ENCODE data around the gene ZFYVE9.
"Not testable (repeated sequence)": the region's sequence is repeated elsewhere in the genome, so short reads cannot be mapped to it uniquely, and the experiment has no call there.

Gene ZFYVE9

DNA sequence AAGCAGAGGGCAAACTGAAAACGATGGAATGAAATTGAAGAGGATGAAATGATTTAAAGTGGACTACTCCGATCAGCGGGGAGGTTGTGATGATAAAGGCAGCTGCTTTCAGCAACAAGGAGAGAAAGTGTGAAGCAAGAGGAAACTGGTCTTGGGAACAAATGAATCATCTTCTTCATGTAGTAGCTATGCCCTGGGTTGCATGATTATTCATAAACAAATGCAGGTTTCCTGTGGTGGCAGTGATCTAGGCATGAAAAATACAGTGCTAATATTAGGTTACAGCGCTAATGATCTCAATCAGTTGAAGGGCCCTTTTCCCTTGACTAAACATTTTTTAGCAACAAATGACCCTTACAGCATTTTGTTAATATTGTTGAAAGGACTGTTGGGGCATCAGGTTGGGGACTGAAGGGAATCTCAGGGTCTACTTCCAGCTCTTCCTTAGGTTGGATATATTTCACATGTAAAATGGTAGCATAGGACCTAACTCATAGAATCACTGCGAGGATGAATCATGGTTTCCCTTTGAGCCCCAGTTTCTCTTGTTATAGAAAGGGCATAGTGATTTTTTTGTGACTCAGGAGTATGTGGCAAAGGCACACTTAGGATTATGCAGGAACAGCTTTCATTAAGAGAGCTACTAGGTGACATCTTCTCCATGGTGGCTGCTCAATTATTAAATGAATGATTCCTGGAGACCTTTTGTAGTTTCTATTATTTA, 1.9 kb upstream of the ZFYVE9 start:
- Mint-ChIP-seq H3K36me3 (ENCODE audit: insufficient read depth) (no peaks in the 10 kb centered on the region), H3K4me1 (ENCODE audit: low read depth in 2 of 2) (peaks cover 24 to 32% of the 10 kb centered on the region in 2 donors), H3K9me3 (no peaks in the 10 kb centered on the region), H3K27ac (peak overlapping the region; percentile 7 to 25), H3K27me3 (no peaks in the 10 kb centered on the region), H3K4me3 (peak overlapping the region; percentile 45 to 61)
- DNase-seq (peak in 2 of 3 experiments; percentile 5 to 11), ATAC-seq (replicated peaks) (peak; percentile 54)

DNA sequence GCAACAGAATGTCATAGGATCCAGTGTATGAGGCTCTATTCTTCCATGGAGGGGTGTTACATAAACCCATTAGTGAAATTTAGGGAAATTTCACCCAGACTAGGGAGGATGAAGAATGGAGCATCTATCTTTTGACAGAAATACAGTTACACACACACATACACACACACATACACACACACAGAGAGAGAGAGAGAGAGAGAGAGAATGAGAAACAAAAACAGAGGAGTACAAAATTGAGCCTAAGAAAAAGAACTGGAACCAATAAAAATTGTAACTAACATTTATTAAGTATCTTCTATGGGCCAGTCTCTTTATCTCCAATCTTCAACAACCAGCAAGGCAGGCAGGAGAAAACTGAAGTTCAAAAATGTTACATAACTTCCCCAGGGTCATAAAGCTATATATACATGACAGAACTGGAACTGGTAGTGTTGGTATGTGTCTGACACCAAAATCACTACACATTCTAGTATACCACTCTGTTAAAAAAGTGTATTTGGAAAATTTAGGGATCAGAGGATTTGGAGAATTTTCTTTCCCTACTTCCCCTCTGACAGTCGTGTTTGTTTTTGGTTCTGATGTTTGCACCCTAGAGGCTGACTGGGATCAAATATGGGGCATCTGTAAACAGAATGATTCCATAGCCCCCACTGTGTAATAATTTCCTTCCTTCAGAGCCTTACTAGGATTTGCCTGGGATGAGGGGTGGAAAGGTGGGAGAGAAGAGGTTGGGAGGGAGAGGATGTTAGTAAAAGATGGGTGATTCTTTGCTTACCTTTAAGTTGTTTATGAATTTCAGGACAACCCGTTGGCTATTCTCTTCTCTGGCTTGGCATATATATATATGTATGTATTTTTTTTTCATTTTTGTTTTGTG, 1.0 kb upstream of the ZFYVE9 start:
- Mint-ChIP-seq H3K4me1 (ENCODE audit: low read depth in 2 of 2) (peaks cover 28 to 37% of the 10 kb centered on the region in 2 donors), H3K36me3 (ENCODE audit: insufficient read depth) (no peaks in the 10 kb centered on the region), H3K27me3 (no peaks in the 10 kb centered on the region), H3K27ac (peak overlapping the region; percentile 25 to 77), H3K9me3 (no peaks in the 10 kb centered on the region), H3K4me3 (peak overlapping the region; percentile 61 to 87)
- no peak for ATAC-seq (replicated peaks)
- no peak for DNase-seq

DNA sequence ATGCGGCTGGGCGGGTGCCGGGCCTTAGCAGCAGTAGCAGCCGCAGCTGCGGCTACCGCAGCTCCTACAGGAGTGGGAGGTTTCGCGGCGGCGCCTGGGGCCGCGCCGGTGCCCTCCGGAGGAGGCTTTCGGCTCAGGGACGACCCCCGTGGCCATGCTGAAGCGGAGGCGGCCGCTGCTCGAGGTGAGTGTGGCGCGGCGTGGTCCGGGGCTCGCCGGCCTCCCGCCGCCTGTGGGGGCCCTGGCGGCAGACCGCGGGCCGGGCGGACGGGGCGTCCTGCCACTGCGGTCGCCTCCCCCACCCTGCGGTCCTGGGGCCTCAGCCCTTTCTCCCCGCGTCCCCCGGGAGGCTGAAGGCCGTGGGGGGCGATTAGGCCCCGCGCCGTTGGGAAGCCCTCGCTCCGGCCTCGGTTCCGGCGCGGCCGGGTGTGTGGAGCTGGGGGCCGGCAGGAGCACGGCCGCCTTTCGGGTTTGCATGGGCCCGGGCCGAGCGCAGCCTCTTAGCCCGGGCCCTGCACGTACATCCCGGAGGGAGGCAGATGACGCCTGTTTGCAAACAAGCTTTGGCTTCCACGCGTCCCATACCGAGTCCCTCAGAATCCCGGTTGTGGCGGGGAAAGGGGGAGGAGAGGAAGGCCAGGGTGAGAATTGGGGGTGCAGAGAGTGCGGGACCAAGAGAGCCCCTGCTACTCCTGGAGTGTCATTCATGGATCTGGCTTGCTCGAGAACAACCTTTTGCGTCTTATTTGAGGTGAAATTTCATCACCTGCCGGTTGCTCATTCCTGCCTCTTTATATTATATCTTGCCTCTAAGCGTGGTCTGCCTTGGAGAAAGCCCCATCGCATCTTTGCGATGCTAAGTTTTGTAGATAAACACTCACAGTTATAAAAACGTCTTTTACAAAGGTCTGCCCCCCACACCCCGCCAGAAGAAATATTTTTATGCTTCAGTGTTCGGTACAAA, 613 bp downstream of the ZFYVE9 start:
- Mint-ChIP-seq H3K4me1 (ENCODE audit: low read depth in 2 of 2) (peaks cover 28 to 37% of the 10 kb centered on the region in 2 donors), H3K36me3 (ENCODE audit: insufficient read depth) (no peaks in the 10 kb centered on the region), H3K4me3 (peak overlapping the region; percentile 77 to 87), H3K27ac (peak overlapping the region in 1 of 2 donors; percentile 26), H3K27me3 (no peaks in the 10 kb centered on the region), H3K9me3 (no peaks in the 10 kb centered on the region)
- DNase-seq (peak in 2 of 3 experiments; percentile 8 to 17), ATAC-seq (replicated peaks) (peak; percentile 39)

DNA sequence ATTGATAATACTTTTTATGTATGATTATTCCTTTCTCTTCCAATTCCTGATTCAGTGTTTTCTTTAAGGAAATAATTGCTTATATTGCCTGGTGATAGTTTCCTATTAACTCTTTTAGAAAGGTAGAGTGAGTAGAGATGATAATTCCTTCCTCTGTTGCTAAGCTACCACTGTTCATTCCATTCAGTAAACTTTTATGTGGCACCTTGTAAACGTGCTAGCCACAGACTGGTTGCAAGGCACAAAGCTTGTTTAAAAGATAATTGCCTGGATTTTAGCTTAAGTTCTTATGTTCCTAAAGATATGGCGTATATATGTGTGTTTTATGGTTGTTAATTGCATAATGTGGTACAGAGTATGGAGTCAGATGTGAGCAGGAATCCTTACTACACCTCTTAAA, 3.2 kb downstream of the ZFYVE9 start:
- DNase-seq (no peak), ATAC-seq (replicated peaks) (peak; percentile 17)
- Mint-ChIP-seq H3K36me3 (ENCODE audit: insufficient read depth) (no peaks in the 10 kb centered on the region), H3K27me3 (no peaks in the 10 kb centered on the region), H3K4me1 (ENCODE audit: low read depth in 2 of 2) (peaks cover 23 to 25% of the 10 kb centered on the region in 2 donors), H3K27ac (peak overlapping the region in 1 of 2 donors; percentile 42), H3K9me3 (no peaks in the 10 kb centered on the region), H3K4me3 (peak overlapping the region in 1 of 2 donors; percentile 7)

DNA sequence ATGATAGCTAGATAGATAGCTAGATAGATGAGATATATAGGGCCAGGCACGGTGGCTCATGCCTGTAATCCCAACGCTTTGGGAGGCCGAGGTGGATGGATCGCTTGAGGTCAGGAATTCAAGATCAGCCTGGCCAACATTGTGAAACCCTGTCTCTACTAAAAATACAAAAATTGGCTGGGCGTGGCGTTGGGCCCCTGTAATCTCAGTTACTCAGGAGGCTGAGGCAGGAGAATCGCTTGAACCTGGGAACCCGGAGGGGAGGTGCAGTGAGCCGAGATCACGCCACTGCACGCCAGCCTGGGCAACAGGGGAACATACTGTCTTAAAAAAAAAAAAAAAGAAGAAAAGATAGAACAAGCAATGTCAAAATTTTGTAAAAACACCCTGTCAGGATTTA, 8.6 kb downstream of the ZFYVE9 start:
- not testable (repeated sequence) for H3K4me3 Mint-ChIP-seq; H3K36me3 Mint-ChIP-seq (ENCODE audit: insufficient read depth); H3K27me3 Mint-ChIP-seq; DNase-seq; H3K9me3 Mint-ChIP-seq; H3K4me1 Mint-ChIP-seq (ENCODE audit: low read depth in 2 of 2); H3K27ac Mint-ChIP-seq; ATAC-seq (replicated peaks)

- DNase-seq = no peak
- Mint-ChIP-seq H3K4me3 (no peak overlapping the region), H3K27ac (no peak overlapping the region), H3K36me3 (ENCODE audit: insufficient read depth) (no peaks in the 10 kb centered on the region), H3K9me3 (no peaks in the 10 kb centered on the region), H3K27me3 (no peaks in the 10 kb centered on the region), H3K4me1 (ENCODE audit: low read depth in 2 of 2) (peaks cover 0 to 3% of the 10 kb centered on the region in 2 donors)
- ATAC-seq (replicated peaks) = no peak
Measured at GRCh38 chr1:52150946-52151345, 9.1 kb downstream of the ZFYVE9 start.

DNA sequence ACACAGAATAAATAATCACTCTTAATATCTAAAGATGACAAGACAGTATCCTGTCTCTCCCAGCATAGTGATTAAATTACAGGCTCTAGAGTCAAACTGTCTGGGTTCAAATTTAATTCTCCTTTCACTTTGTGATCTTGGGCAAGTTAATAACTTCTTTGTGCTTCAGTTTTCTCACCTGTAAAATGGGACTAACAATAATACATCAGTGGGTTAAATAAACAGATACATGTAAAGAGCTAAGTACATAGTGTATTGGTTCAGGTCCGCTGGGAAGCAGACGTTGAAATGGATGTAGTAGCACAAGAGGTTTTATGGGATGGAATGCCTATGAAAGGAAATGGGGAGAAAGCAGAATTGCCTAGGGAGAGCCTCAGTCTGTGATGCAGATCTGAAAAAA, 10.7 kb downstream of the ZFYVE9 start:
- peaks cover 0 to 3% of the 10 kb centered on the region in 2 donors for H3K4me1 Mint-ChIP-seq (ENCODE audit: low read depth in 2 of 2)
- no peak for ATAC-seq (replicated peaks)

GRCh38 chr1:52153010-52153409, 11.1 kb downstream of the ZFYVE9 start:
- H3K4me1 Mint-ChIP-seq (ENCODE audit: low read depth in 2 of 2) = peaks cover 0 to 3% of the 10 kb centered on the region in 2 donors
- H3K9me3 Mint-ChIP-seq = no peaks in the 10 kb centered on the region
- H3K36me3 Mint-ChIP-seq (ENCODE audit: insufficient read depth) = no peaks in the 10 kb centered on the region
- H3K27ac Mint-ChIP-seq = no peak overlapping the region
- no peak overlapping the region for H3K4me3 Mint-ChIP-seq
- DNase-seq = no peak
- H3K27me3 Mint-ChIP-seq = no peaks in the 10 kb centered on the region
- ATAC-seq (replicated peaks) = no peak

More for the DNA sequence above, 10.7 kb downstream of the ZFYVE9 start:
- no peaks in the 10 kb centered on the region for H3K36me3 Mint-ChIP-seq (ENCODE audit: insufficient read depth)
- no peak overlapping the region for H3K4me3 Mint-ChIP-seq
- H3K27ac Mint-ChIP-seq = no peak overlapping the region
- H3K9me3 Mint-ChIP-seq = no peaks in the 10 kb centered on the region
- DNase-seq = no peak
- no peaks in the 10 kb centered on the region for H3K27me3 Mint-ChIP-seq

- Mint-ChIP-seq H3K27ac (no peak overlapping the region), H3K9me3 (no peaks in the 10 kb centered on the region), H3K4me1 (ENCODE audit: low read depth in 2 of 2) (peaks cover 0 to 3% of the 10 kb centered on the region in 2 donors), H3K4me3 (no peak overlapping the region), H3K27me3 (no peaks in the 10 kb centered on the region), H3K36me3 (ENCODE audit: insufficient read depth) (no peaks in the 10 kb centered on the region)
- ATAC-seq (replicated peaks) (no peak), DNase-seq (no peak)
Measured at GRCh38 chr1:52153898-52154297, 12.0 kb downstream of the ZFYVE9 start.

GRCh38 chr1:52156460-52156859, 14.6 kb downstream of the ZFYVE9 start:
- Mint-ChIP-seq H3K4me1 (ENCODE audit: low read depth in 2 of 2) (no peaks in the 10 kb centered on the region), H3K27me3 (no peaks in the 10 kb centered on the region), H3K4me3 (no peak overlapping the region), H3K9me3 (no peaks in the 10 kb centered on the region), H3K36me3 (ENCODE audit: insufficient read depth) (no peaks in the 10 kb centered on the region), H3K27ac (no peak overlapping the region)
- DNase-seq (no peak), ATAC-seq (replicated peaks) (no peak)

- H3K36me3 Mint-ChIP-seq (ENCODE audit: insufficient read depth) = peaks cover 4% of the 10 kb centered on the region
- no peaks in the 10 kb centered on the region for H3K4me1 Mint-ChIP-seq (ENCODE audit: low read depth in 2 of 2)
- DNase-seq = no peak
- no peak for ATAC-seq (replicated peaks)
- H3K27me3 Mint-ChIP-seq = no peaks in the 10 kb centered on the region
- H3K4me3 Mint-ChIP-seq = no peak overlapping the region
- no peaks in the 10 kb centered on the region for H3K9me3 Mint-ChIP-seq
- no peak overlapping the region for H3K27ac Mint-ChIP-seq
Measured at GRCh38 chr1:52157582-52157981, 15.7 kb downstream of the ZFYVE9 start.

DNA sequence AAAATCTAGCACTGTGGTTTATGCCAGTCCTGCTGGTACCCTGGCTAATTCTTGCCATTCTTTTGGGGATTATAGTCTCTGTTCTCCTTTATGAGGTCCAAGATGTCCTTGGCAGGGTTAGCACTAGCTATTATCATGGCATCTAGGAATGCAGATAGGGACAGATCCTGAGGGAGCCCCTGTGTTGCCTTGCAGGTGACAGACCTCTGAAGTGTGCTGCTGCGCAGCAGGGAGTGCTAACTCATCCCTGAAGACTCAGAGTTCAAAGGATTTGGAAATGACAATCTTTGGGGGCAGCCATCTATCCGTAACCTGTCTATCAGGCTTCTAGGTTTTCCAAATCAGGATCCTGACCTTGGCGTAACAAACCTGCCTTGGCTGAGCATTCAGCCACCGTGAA, 16.3 kb downstream of the ZFYVE9 start:
- ATAC-seq (replicated peaks) = no peak

More for the DNA sequence above, 16.3 kb downstream of the ZFYVE9 start:
- no peak overlapping the region for H3K27ac Mint-ChIP-seq
- H3K9me3 Mint-ChIP-seq = no peaks in the 10 kb centered on the region
- H3K4me3 Mint-ChIP-seq = no peak overlapping the region
- no peaks in the 10 kb centered on the region for H3K27me3 Mint-ChIP-seq
- DNase-seq = no peak
- peaks cover 4% of the 10 kb centered on the region for H3K36me3 Mint-ChIP-seq (ENCODE audit: insufficient read depth)
- no peaks in the 10 kb centered on the region for H3K4me1 Mint-ChIP-seq (ENCODE audit: low read depth in 2 of 2)
